GM19035 (cell line): ENCODE results near the gene MAPRE2.

Experiments used
- ATAC-seq: cut with Tn5 transposase; IDR thresholded peaks from one replicate; pipeline ENCODE4 v1.9.1; 2021; ENCODE audit not compliant: unreplicated experiment

MAPRE2 gene

DNA sequence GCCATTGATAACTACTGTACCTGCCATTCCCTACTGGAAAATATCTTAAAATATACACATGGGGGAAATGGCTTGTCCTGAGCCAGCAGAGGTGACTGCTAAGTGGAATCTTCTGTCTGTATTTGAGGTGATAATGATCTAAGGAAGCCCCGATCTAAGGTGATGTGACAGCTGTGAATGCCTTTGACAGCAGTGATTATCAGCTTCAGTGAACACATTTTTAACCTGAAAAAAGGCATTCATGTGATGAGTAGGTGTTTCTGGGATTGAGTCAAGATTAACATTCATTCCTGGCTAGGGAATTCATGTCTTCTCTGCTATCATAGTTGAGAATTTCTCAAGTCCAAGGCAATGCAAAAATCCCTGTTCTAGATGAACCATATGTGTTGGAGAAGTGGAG, 9.1 kb upstream of the MAPRE2 start:
- ATAC-seq = no peak

DNA sequence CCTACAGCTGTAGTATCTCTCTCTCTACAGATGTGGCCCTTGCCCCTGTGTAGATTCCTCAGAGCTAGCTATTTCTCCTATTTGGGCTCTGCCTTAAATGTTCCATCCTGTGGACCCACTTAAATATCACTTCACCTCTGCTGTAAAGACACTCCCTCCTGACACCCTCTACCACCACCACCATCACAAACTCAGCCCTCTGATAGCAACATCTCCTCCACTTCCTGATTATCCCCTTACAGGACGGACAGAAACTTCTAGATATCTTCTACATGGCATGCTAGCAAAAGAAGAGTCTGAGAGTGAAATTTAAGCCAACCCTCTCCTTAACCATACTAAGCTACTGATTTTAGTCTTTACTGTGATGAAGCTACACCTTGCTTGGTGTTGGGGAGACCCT, 3.2 kb upstream of the MAPRE2 start:
- no peak for ATAC-seq

DNA sequence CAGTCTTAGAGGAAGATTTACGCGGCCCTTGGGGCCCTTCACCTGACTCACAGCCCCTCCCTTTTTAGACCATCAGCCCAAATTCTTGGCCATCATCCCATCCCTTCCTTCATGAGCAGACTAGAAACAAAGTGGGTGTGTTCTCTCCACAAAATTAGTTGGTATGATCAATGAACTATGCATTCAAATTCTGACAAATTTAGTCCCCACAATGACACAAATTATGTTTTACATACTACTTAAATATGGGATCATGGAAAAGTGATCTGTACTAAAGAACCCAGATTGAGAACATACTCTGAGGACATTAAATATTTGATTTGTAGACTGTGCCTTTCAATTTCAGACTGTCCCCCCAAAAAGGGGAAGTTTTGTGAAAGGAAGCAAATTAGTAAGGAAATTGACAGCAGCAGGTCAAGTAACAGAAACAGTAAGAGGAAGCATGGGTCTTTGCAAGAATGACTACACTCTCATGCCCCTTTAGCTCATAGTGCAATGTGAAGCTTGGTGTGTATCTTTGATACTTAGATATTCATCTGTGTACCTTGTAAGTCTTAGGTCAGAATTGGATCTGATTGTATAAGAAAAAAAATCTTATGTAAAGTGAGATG, 2.2 kb upstream of the MAPRE2 start:
- ATAC-seq = peak; percentile 23

DNA sequence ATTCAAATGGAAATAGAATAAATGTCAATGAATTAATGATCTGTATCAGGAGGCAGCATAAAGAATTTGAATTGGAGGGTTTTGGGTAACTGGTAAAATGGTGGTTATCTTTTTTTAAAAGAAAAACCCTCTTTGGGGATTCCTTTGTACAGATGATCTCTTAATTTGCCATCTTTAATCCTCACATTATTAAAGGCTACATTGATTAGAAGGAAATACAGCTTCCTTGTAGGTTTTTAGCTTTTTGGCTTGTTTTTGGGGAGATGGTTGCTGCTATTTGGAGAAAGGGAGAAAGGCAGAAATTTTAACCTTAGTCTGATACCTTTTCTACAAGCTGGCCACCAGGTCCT, 600 bp upstream of the MAPRE2 start:
- ATAC-seq = no peak

DNA sequence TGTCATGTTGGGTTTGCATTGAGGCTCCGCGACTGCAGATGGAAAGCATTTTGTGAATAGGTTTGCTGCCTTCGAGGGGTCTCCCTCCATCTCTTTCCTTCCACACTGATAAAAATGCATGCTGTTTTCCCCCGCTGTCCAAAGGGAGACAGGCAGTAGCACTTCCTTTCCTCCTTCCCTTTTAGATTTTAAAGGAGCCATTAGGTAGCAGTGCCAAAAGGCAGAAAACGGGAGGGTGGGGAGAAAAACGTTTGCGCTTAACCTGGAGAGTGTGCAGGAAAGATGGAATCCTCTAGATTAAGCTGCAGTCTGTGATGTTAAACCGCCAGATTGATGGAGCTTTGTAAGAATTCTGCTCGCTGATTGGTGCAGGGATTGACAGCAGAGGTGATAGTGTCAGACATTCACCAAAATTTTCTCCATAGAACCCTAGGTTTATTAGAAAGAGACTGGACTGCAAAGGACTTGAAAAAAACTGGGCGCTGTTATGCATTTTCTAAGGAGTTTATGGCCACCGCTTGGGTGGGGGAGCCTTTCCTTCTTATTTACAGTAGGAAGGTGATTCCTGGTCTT, 688 bp downstream of the MAPRE2 start:
- ATAC-seq = no peak

DNA sequence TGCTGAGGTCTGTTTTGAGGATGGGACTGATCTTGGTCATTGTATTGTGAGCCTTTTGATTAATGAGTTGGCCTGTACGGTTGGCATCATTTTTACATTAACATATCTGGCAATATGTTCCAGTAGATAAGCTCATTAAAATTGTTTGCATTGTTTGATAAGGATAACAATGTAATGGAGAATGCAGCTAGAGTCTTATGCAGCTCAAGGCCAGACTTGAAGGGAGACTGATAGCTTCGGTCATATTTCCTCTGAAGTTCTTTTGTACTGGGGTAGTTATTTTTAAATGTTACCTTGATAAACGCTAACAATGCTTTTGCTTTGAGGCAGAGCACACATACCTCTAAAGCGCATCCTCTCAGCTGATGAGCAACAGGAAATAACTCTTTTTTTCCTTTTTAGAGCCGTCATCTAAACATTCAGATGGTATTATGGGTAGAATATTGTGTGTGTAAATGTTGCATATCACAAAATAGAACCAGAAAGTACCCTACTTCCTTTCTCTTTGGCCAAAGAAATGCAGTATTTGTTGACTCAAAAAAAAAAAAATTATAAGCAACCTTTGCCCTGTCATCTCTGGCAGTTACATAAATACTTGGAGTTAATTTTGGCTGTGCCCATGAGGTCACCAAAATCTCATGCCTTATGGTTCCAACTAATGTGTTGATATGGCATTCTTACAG, 1.3 kb downstream of the MAPRE2 start:
- ATAC-seq = peak; percentile 15

DNA sequence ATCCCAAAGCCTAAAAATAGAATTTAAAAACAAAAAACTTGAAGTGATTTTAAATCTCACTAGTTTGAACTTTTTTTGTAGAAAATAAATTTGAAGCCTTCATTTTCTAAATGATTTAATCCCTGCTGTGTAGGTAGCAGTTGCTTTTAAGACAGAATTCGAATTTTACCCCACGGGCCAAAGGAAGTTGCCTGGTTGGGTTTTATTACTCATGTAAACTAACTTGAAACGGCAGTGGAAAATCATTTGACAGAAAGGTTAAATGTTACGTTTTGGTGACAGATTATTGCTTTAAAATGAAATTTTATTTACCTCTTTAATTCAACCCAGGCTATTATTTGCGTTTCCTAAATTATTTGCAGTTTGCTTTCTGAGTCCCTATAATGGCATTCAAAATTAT, 2.0 kb downstream of the MAPRE2 start:
- no peak for ATAC-seq

DNA sequence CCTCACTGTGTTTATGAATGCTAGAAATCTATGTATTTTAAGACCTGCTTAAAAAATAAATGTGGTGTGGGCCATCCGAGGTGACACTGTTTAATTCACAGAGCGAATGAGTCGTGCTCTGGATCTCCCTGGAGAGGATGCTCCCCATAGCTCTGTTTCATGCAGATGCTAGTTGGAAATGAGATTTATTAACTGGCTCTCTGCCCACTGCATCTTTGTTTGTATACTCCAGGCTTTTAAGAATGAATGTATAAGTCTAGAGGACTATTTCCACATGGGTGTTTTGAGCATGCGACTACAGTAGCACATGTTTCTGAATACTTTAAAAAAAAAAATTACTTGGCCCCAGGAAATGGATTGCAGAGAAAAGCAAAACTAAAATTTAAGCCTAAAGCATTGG, 3.9 kb downstream of the MAPRE2 start:
- ATAC-seq = no peak

DNA sequence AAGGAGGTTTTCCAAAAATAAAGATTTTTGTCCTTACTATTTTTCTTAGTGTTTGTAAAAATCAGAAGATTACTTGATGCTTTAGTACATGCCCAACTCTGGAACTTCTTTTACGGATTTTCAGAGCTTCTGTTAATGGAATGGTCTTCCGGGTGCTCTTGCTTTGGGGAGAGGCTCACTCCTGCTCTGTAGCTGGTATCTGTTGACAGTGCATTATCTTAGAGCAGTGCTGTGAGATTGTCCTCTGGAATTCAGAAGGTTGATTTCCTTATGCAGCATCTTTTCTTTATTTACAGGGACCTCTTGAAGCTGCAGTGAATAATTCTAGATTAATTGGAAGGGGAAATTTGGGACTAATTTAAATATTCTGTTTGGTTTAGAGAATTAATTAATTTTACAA, 4.6 kb downstream of the MAPRE2 start:
- ATAC-seq = no peak

DNA sequence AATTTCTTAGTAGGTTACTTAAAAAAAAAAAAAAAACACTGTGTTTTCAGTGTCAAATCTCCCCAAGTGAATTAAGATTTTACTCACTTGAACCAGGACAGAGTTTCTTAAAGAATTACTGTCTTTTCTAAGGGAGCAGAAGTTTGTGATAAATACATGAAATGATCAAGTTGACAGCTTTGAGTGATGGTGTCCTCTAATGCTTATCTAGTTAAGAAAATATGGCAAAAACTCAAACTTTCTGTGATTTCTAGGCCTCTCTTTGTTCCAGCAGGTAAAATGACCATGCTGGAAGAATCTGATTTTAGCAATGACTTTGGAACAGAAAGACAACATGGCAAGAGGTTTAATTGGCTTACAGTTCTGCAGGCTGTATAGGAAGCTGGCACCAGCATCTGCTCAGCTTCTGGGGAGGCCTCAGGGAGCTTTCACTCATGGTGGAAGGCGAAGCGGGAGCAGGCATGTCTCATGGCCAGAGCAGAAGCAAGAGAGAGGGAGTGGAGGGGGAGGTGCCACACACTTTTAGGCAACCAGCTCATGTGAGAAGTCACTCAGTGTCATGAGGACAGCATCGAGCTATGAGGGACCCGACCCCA, 6.6 kb downstream of the MAPRE2 start:
- no peak for ATAC-seq

DNA sequence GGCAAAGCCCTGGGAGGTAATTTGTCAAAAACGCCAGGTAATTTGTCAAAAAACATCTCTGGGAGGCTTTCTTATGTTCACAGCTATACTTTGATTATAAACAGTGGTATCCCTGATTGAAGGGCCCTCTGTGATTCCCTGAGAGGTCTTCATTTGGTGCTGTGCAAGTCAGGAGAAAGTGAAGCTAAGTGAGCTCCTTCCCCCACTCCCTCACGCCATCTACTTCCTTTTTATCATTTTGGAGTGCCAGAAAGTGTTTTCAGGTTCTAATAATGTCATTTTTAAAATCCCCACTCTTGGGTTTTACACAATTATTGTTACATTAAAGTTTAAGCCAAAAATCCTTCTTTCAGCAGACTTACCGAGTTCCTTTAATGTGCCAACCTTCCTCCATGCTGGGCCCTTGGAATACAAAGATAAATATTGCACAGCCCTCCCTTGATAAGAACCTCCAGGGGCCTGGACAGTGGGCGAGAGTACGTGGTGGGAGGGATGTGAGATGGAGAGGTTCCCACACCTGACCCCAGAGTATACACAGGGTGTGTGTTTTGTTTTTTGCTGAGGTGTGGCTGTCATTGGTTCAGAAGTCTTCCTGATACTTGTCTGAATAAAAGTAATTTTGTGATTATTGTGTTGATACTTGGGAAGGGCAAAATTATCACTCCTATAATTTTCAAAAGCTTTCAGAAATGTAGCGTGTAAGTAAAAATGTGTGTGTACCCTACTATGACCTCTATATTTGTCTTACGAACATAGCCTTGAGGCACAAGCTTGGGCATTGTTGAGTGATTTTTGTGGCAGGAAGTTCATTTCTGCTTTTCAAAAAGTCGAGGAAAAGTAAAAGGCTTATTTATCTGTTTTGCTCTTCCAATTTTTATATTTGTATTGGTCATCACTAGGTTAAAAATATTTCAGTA, 8.2 kb downstream of the MAPRE2 start:
- ATAC-seq = peak; percentile 27

DNA sequence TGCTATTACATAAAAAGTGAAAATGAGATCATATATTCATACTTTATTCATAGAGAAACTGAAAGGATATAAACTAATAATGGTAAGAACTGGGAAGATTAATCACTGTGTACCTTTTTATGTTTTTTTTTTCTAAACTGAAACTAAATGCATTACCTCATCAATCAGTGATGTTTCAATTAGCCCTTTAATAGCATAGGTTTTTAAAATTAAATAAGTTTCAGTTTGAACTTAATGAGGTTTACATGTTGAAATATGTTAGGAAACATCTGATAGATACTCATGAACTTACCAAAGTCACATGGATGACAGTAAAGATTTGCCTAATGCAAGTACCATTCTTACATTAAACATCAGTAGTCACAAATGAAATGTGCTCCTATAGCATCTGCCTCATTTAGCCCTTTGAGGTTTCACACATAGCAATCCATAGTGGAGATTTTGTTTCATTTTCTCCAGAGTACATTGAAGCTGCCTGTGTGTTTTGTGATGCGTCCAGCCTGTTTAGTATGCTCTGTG, 8.9 kb downstream of the MAPRE2 start:
- ATAC-seq = peak; percentile 37

DNA sequence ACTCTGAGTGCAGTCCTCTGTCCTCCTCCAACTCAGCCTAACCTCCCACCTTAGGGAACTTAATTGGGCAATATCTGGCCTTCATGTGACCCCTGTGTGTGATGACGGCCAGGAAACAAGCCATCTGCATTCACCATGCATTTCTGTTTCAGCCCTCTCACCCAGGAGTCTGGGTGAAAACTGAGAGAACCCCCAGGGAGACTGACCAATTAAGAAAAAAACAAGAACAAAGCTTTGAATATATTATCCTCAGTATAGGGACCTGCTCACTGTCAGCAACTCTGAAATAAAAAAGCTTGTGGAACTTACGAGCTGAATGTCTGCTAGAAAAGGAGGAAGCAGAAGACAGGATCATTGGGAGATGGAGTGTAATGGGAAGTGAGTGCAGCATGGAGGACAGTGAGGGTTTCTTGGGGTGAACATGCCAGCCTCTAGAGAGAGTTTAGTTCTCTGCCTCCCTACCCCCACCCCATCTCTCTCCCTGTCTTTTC, 9.5 kb downstream of the MAPRE2 start:
- ATAC-seq = no peak

DNA sequence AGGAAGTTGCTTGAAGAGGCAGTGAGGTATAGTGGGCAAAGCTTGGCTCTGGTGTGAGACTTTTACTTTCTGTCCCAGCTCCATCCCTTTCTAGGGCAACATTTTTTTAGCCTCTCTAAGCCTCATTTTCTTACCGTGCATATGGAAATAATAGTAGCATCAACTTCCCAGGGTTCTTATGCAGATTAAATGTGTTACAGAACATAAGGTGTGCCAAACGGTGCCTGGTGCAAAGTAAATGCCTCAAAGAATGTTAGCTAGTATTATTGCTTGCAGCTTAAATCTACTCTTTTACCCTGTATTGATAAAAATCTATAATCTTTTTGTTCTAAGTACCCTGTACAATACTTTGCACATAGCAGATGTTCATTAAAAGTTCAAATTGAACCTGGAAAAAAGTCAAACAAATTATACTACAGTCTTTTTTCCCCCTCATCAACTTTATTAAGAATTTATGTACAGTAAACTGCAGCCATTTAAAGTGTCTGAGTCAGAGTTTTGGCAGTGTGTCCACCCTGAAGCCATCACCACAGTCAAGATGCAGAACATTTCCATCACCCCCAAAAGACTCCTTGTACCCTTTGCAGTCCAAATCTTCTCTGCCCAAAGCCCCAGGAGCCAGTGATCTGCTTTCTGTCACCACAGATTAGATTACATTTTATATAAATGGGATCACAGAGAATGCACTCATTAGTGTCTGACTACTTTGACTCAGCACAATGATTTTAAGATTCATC, 10.6 kb downstream of the MAPRE2 start:
- ATAC-seq = no peak

DNA sequence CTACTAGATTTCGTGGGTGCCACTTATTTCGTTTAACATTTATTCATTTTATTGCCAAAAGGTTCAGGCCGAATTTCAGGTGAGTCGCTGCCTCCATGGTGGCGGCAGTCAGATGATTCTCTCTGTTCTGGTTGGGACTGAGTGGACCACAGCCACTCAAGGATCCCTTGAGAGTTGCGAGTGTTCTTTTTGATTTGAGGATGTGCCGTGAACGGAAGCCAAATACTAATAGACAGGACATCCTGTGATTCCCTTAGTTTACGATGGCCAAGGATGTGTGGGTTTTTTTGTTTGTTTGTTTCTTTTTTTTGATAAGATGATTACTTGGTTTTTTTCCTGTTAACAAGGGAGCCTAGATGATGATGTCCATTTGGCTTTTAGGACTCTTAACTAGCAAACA, 13.2 kb downstream of the MAPRE2 start:
- no peak for ATAC-seq

DNA sequence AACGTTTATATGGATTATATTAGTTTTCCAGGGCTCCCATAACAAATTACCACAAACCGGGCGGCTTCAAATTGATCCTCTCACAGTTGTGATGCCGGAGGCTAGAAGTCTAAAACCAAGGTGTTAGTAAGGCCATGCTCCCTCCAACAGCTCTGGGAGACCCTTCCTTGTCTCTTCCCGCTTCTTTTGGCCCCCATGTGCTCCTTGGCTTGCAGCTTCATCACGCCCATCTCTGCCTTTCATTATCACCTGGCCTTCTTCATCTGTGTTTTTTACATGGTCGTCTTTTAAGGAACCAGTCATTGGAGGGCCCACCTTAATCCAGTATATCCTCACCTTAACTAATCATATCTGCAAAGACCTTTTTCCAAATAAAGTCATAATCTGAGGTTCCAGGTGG, 13.9 kb downstream of the MAPRE2 start:
- no peak for ATAC-seq

DNA sequence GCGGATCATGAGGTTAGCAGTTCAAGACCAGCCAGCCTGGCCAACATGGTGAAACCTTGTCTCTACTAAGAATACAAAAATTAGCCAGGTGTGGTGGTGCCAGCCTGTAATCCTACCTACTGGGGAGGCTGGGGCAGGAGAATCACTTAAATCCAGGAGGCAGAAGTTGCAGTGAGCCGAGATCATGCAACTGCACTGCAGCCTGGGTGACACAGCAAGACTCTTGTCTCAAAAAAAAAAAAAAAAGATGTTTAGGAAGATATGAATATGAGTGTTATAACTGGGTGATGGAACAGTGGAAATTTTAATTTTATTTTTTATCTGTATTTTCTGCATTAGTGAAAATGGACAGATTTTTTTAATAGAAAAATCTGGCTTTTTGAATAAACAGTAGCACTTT, 14.5 kb downstream of the MAPRE2 start:
- no peak for ATAC-seq

DNA sequence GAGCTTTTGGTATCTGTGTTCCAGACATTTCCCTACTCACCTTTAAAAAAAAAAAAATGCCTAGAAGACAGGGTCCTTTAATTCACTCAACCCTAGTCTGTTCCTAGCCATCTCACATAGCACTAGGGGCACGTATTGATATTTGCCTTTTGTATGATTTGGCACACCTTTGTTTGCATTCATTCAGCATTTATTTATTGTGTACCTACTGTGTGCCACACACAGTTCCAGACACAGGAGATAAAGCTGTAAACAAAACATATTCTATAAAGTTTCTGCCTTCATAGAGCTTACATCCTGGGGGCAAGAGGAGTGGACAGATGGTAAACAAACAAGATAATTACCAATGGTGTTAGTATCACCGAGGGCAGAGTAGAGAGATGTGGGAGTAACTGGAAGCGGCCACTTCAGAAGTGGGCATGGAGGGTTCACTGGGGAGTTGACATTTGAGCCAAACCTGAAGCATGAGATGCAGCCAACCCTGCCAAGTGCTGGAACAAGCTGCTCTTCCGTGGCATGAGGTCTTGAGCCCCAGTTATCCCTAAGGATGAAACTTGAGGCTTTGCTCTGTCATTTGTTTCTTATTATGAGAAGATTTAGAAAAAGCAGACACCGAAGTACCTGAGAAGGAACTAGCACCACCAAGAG, 18.2 kb downstream of the MAPRE2 start:
- ATAC-seq = no peak

DNA sequence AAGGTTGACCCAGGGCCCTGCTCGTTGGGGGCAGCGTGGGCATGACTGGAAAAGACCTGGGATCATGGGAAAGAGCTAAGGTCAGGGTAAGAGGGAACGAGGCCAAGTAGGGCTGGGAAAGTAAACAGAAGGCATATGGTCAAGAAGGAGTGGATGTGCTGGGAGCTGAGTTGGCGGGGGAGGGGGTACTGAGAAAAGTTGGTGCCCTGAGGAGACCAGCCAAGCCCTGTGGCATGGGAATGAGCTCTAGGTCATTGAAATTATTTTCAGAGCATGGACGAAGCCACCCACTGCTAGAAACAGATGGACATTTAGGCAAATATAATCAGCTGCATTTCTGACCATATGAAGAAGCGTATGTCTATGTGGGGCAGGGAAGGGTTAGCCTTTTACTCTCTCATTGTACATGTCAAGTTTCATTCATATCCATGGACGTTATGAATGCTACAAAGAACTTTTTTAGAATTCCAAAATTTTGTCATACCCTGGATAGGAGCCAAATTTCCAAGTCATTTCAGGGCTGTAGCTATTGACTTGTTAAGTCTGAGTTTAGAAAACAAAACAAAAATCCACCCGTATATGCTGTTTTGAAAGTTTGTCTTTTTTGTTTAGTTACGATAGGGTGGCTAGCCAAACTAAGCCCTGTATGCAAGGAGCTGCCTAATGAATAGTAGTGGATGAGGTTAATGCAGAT, 19.1 kb downstream of the MAPRE2 start:
- ATAC-seq = no peak
